Left ventricle myocardium superior (tissue), 1 donor: ENCODE results near the gene PTPRM. TPM values are rescaled to one million over a fixed set of nuclear protein-coding genes. Genes with fewer than 3 reads are reported as not detected.

Source experiments
- ATAC-seq: fragments of 200-7000 bp; cut with Tn5 transposase; one replicate; pipeline ENCODE4 v1.9.1; 2020; ENCODE audit warnings: mild to moderate bottlenecking, moderate library complexity
- DNase-seq: peaks from one replicate; pipeline ENCODE4 v3.0.0-alpha.2; 2020
- intact Hi-C: fragments of 100-400 bp; cut with micrococcal nuclease; formaldehyde crosslinking; loops from one replicate; pipeline ENCODE4 v1.11.0; 2022
- total RNA-seq: library from RNA; stranded (reverse); fragmentation: NEBNext Ultra II Directional; extraction: Animal tissue kit (Norgen Biotek cat#: 25700); gene quantifications from one replicate; pipeline ENCODE4 v1.2.1, GENCODE V29; 2021
- donor health status: DM: no; HTN: yes; CAD: no; lungs with severe emphysema.

PTPRM gene
- total RNA-seq, 1 donor from 2014 or later, result 100 TPM

DNA sequence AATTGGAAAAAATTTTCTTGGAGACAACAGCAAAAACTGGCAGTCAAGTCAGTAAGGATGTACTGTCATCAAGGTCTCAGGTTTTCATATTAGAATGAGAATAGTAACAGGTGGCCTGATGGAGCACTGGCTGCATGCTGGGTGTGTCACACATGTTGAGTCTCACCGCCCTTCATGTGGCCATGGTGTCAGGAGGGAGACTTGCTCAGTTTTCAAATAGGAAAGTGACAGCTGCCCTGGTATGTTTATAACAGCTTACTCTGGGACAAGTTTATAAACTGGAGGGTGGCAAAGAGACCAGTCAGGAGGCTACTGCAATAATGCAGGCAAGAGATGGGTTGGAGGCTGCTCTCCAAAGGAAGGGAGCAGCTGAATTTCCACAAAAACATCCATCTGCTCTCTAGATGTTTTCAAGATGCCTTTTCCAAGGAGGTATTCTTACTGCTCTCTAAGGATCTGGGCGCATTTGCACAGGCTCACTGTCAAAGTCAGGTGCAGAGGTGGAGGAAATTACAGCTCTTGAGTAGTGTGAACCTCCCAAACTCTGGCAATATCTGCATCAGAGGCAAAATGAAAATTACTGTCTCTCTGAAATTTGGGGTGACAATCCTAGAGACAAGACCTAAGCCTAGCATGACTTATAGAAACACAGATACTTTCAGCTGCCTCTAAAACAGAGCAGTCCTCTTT is 720.2 kb downstream of the PTPRM start:
- ATAC-seq (no peak), DNase-seq (no peak)
- intact Hi-C loops, result no loop called here

DNA sequence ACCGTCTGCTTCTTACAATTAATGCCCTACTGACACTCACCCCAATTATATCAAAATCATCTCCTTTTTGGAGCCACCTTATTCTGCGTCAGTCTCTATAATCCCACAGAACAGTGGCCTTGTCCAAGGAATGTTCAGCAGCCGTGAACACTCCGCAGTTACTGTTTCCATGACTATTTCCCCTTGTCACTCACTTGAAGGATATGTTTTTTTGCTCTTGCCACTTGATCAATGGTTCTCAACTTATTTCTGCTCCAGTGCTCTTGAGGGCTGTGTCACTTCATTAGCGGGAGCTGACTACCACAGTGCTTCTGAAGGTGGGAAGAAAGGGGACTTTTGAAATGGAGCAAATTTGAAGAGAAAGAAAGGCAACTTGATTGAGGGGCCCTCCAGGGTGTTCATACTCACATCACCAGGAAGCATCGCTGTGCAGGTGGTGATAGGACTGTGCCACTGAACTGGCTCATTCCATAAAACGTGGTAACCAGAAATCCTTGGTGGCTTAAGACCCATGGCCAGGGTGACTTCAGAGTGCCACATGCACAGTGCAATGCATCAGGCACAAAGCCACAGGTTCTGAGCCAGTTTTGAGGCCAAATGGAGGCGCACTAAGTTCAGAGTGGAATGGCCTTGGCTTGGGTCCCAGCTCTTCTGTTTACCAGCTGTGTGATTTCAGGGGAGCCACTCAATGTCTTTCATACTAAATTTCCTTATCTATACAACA is 721.5 kb downstream of the PTPRM start:
- intact Hi-C loops, result no loop called here
- peak; percentile 34 for DNase-seq
- ATAC-seq, result peak; percentile 80

DNA sequence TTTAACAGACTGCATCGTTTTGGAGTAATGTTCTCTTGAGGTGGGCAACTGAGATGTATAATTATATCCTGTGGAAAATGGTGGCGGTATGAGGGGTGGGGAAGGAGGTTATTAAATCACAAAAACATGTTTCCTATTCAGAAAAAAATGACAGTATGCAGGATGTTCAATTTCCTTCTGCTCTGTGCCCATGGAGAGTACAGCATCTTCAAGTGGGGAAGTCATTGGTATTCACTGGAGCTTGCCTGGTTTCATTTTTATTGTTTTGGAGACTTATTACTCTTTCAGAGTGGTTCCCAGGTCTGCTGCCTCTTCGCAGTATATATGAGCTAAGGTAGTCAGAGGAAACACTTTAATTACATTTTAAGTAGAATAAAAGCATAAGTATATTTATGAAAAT is 723.3 kb downstream of the PTPRM start:
- DNase-seq (no peak), ATAC-seq (no peak)
- intact Hi-C loops, result no loop called here

DNA sequence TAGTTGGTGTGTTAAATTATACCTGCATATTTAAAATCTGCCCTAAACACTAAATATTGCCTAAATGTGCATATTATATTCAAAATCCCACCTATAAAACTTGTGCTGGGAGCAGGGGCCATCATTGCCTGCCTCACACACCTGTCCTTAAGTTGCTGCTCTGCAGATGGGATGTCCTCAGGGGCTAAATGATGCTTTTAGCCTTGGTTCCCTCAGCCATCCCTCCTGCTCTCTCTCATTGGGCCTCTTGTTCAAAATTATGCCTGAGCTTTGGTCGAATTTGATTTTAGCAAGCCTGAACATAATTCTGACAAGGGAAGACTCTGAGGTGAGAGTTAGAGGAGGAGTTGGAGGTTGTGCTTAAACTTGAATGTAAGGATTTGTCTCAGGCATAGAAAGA is 723.8 kb downstream of the PTPRM start:
- DNase-seq, result no peak
- ATAC-seq, result no peak
- intact Hi-C loops, result no loop called here

DNA sequence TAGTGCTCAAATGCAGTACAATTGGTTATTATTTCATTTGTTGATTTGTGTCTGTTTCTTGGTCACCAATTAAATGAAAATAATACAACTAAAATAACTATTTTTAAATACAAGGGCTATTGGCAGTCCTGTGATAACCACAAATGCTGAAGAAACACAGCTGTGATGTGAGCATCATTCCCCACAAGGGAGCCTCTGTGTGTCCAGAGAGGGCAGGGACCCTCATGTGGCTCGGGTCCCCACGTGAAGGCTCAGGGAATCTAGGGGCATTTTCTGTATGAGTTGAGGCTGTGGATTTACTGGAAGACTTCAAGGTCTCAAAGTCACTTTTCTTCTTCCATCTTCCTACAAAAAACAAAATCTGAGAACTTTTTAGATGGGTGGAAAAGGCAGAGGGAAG is 726.1 kb downstream of the PTPRM start:
- DNase-seq, result no peak
- ATAC-seq, result no peak
- intact Hi-C loops, result no loop called here

DNA sequence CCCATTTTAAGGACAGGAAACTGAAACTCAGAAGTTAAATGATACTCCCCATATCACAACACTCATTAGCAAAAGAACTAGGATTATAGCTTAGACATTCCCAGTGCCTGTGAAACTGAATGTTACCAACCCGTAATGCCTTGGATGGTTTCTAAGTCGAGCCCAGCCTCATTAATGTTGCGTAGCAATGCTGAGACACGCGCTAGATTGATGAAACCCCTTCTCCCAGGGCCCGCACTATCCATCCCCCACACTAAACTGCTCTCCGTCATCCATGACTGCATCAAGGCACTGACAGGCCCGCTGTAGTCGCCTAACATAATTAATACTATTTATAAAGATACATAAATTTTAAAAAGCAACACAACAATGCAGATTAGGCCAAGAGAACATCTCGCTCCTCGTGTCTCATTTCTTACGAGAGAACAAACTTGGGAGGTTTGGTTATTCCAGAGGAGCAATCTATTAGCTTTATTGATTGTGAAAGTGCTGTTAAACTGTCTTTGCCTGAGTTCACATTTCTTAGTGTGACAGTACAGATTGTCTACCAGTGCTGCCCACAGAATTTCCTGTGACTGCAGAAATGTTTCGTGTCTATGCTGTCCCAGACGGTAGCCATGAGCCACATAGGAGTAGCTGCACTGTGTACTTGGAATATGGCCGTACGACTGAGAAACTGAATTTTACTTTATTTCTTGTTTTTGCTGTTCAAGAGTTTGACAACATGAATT is 729.9 kb downstream of the PTPRM start:
- no peak for ATAC-seq
- no peak for DNase-seq
- intact Hi-C loops, result no loop called here

DNA sequence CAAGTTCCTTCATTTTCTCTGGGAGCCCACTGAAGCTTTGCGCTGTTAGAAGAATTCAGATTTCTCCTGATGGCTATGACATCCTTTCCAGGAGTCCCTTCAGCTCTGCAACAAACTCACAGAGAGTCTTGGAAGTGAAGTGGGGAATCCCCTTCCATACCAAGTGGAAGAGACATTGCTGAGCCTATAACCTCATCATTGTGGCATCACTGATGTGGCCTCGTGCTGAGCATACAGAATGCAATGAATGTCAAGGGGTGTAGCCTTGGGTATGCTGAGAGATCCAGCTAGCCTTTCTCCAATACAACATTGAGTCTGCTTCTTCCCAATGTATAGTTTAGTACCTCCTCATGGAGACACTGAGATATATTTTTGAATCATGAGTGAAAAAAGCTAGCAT is 731.1 kb downstream of the PTPRM start:
- DNase-seq, result no peak
- intact Hi-C loops, result no loop called here

DNA sequence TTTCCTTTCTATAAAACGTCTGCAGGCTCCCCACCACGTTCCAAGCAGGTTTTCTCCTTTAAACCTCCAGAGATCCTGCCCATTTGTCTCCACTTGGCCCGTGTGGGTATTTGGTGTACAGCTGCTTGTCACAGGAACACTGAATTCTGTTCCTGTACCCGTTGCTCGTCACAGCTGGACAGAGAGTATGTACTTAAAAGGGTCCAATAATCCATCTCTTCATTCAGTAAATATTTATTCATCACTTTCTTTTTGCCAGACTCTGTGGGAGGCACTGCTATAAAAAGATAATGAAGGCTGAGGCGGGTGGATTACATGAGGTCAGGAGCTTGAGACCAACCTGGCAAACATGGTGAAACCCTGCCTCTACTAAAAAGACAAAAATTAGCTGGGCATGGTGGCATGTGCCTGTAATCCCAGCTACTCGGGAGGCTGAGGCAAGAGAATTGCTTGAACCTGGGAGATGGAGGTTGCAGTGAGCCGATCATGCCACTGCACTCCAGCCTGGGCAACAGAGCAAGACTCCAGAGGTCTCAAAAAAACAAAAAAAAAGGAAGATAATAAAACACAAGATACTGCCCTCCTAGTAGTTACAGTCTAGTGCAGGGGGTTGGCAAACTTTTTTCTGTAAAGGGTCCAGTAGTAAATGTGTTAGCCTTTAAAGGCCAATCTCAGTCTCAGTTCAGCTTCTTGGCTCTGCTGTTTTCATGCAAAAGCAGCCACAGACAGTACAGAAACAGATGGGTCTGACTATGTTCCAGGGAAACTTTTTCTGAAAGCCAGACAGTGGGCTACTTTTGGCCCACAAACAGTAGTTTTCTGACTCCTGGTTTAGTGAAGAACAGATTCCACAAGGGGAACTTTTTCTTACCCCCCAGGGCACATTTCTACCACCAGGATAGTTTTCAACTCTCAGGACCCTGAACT is 732.2 kb downstream of the PTPRM start:
- no peak for ATAC-seq
- no peak for DNase-seq
- intact Hi-C loops, result no loop called here

More for the DNA sequence above, 731.1 kb downstream of the PTPRM start:
- no peak for ATAC-seq

GRCh38 chr18:8300751-8301410 is 733.8 kb downstream of the PTPRM start:
- ATAC-seq (no peak), DNase-seq (no peak)
- intact Hi-C loops, result no loop called here

DNA sequence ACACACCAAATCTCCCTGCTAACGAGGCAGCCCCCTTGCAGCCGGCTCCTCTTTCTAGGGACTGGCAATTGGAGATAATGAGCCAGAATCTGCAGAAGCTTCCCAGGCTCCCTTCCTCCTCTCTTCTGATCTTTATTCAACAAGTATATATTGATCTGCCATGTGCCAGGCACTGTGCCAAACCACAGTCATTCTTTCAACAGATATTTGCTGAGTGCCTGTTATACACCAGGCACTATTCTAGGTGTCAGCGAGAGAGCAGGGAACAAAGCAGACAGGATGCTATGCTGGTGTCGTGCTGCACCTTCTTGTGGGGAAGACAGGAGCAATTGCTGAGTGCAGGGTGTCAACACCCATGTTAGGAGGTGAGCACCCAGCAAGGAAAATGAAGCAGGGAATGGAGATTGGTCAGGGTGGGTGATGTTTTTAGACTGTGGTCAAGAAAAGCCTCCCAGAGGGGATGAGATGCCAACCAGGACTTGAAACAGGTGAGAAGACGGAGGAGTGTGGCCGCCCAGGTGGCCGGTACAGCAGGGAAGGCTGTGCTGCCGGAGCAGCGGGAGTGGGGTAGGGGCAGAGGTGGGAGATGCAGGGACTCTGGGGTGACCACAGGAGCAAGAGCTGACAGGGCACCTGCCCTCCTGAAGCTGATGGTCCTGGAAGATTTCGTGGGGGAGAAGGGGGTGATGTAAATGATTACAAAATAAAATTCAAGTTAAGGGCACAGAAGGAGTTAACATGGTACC is 734.5 kb downstream of the PTPRM start:
- peak; percentile 35 for ATAC-seq
- intact Hi-C loops, result no loop called here
- DNase-seq, result no peak

DNA sequence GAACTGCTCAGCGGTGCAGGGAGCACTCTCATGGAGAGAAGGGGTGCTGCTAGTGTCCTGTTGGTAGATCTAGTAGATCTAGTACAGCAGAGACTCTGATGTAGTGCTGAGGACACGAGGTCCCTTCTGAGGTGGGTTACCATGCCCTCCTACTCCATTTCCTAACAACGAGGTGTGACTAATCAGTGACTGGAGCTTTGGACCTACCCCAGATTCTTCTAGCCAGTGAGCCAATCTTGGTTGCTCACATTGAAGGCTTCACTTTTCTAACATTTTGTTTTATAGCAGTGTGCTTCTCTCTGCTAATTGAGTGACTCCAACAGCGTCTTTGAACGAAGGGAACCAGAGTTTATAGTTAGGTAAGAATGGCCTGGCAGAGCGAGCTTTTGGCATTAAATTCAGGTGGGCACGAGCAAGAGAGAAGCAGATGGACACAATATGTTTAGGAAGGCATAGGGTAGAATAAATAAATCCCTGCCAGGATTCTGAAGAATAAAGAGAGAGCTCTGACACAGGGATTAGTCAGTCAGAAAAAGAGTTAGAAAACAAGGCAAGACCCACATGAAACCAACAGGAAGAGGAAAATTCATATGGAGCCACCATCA is 736.1 kb downstream of the PTPRM start:
- intact Hi-C loops, result no loop called here
- DNase-seq, result no peak
- ATAC-seq, result no peak

GRCh38 chr18:8307960-8308359 is 740.8 kb downstream of the PTPRM start:
- no peak for DNase-seq
- intact Hi-C loops, result no loop called here
- ATAC-seq, result no peak

- DNase-seq (no peak), ATAC-seq (no peak)
- intact Hi-C loops, result no loop called here
These were observed 745.9 kb downstream of the PTPRM start for GRCh38 chr18:8313043-8313442.

GRCh38 chr18:8314124-8314523 is 747.0 kb downstream of the PTPRM start:
- ATAC-seq (no peak), DNase-seq (no peak)
- intact Hi-C loops, result no loop called here

- DNase-seq (no peak), ATAC-seq (no peak)
- intact Hi-C loops, result no loop called here
These were observed 752.8 kb downstream of the PTPRM start for GRCh38 chr18:8319798-8320489.

- ATAC-seq (no peak), DNase-seq (no peak)
- intact Hi-C loops, result no loop called here
These were observed 755.4 kb downstream of the PTPRM start for GRCh38 chr18:8322486-8322885.

DNA sequence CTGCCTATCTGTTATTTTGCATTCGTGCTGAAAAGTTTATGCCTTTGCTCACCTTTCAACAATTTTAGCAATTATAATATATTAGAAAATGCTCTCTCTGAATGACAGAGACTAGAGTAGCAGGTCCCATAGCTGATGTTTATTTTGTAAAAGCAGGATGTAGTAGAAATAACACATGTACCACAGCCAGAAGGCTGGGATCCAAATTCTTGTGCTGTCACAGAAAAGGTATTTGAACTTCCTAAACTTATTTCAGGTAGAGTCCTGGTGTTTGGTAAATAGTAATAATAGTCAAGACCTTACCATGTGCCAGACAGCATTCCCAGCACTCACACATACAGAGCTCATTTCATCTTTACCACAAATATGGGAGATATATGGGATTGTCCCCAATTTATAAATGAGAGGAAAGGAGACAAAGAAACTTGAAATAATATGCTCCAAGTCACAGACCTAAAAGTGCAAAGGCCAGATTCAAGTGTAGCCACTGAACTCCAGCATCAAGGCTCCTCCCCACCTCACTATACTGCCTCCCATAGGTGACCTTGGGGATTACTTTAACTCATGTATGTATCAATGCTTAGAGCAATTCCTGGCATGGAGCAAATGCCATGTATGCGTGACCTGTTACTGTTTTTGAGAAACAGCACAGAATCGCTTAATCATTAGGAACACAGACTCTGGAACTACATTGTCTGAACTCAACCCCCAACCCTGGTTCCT is 757.4 kb downstream of the PTPRM start:
- intact Hi-C loops, result no loop called here

More for the DNA sequence above, 757.4 kb downstream of the PTPRM start:
- DNase-seq, result no peak
- ATAC-seq, result no peak
